CD4-positive, alpha-beta T cell (primary cell): ENCODE measurements around the gene C4BPA. TPM values are rescaled to one million over a fixed set of nuclear protein-coding genes. Genes with fewer than 3 reads are reported as not detected.

Experiments used
- ATAC-seq: fragments of 200-7000 bp; cut with Tn5 transposase; one replicate; pipeline ENCODE4 v1.10.0; 2022; ENCODE audit warnings: mild to moderate bottlenecking; ENCODE audit not compliant: poor library complexity
- CTCF ChIA-PET: fragments of 350-600 bp; sonication (Branson Sonifier 250); formaldehyde crosslinking; loops from one replicate; lab custom pipeline; 2021; ENCODE audit warnings: antibody characterized with exemption, inconsistent platforms; lab: Charles Lee
- POLR2A ChIA-PET: fragments of 350-600 bp; sonication (Branson Sonifier 250); formaldehyde crosslinking; loops from one replicate; lab custom pipeline; 2021; ENCODE audit warnings: antibody characterized with exemption, inconsistent platforms; lab: Charles Lee
- DNase-seq, 14 experiments: peaks; one replicate each; pipeline ENCODE4 v3.0.0-alpha.2; 2013 to 2020; ENCODE audit warnings: mixed read lengths in 2 of 14
- H3K27ac ChIP-seq, 2 donors: one replicate each; pipeline versions ENCODE4 v1.5.1 to v1.7.0; 2013; ENCODE audit warnings: low read length in 2 of 2, low read depth in 1 of 2, mild to moderate bottlenecking in 1 of 2
- H3K27me3 ChIP-seq, 2 experiments: 1 replicate in 1 of 2; 2 replicates in 1 of 2; pipeline versions ENCODE4 v1.6.1 to v1.7.0; 2013; ENCODE audit warnings: low read length in 2 of 2, control low read depth in 1 of 2, mild to moderate bottlenecking in 1 of 2, moderate library complexity in 1 of 2; ENCODE audit not compliant: insufficient read depth in 2 of 2, control insufficient read depth in 1 of 2
- H3K36me3 ChIP-seq: one replicate; pipeline ENCODE4 v1.6.1; 2013; ENCODE audit warnings: low read length, control low read depth; ENCODE audit not compliant: insufficient read depth
- H3K4me1 ChIP-seq: one replicate; pipeline ENCODE4 v1.6.1; 2013; ENCODE audit warnings: low read length, control low read depth; ENCODE audit not compliant: insufficient read depth
- H3K4me3 ChIP-seq: one replicate; pipeline ENCODE4 v1.5.1; 2013; ENCODE audit warnings: mild to moderate bottlenecking, low read length, moderate library complexity
- H3K9me3 ChIP-seq, 2 experiments: 1 replicate in 1 of 2; 2 replicates in 1 of 2; pipeline versions ENCODE4 v1.6.1 to v1.7.0; 2013; ENCODE audit warnings: low read length in 2 of 2, mild to moderate bottlenecking in 2 of 2, control low read depth in 1 of 2, moderate library complexity in 1 of 2; ENCODE audit not compliant: control insufficient read depth in 1 of 2, insufficient read depth in 1 of 2
- H3K27ac Mint-ChIP-seq: one replicate; pipeline ENCODE4 v1.8.0; 2020; ENCODE audit warnings: mixed read lengths
- H3K27me3 Mint-ChIP-seq: one replicate; pipeline ENCODE4 v1.8.0; 2021; ENCODE audit warnings: mixed read lengths
- H3K36me3 Mint-ChIP-seq: one replicate; pipeline ENCODE4 v1.8.0; 2021; ENCODE audit warnings: low read depth, mixed read lengths
- H3K4me1 Mint-ChIP-seq: one replicate; pipeline ENCODE4 v1.8.0; 2021; ENCODE audit warnings: low read depth, mixed read lengths
- H3K4me3 Mint-ChIP-seq: one replicate; pipeline ENCODE4 v1.8.0; 2020; ENCODE audit warnings: mild to moderate bottlenecking, mixed read lengths
- H3K9me3 Mint-ChIP-seq: one replicate; pipeline ENCODE4 v1.8.0; 2020; ENCODE audit warnings: mixed read lengths
- CTCF ChIP-seq: fragments of 200-600 bp; IDR thresholded peaks from one replicate; pipeline ENCODE4 v1.8.0; 2022; ENCODE audit warnings: antibody characterized with exemption, mild to moderate bottlenecking
- intact Hi-C, 2 experiments: fragments of 100-400 bp; cut with DNase I in 1 of 2; cut with micrococcal nuclease in 1 of 2; formaldehyde crosslinking; loops; one replicate each; pipeline versions ENCODE4 v1.15.1 to v1.9.0; 2023 to 2025; cut with DNase I, micrococcal nuclease
- total RNA-seq, 174 experiments: library from RNA in 2 of 174; stranded (reverse) in 2 of 174; gene quantifications; one replicate each; pipeline ENCODE4 v1.2.3 and lab custom pipeline; 2021 to 2026

The C4BPA gene
- total RNA-seq, 2 experiments from 2014 or later: not detected

DNA sequence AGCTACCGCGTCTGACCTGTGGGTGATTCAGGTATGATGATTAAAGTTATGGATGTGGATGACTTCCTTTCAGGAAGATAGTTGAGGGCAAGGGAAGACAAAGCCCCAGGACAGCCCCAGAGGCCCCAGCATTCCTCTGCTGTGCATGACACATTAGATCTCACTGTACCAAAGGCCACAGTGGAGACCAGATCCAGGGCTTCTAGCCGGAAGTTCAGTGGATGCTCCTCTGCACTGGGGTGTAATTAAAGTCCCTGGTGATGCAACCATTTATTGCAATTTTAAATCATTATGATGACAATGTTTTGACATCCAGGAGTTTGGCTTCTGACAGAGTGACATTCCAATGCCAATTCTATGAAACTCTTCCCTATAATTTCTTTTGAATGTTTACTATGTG, 5.0 kb downstream of the C4BPA start:
- no peak for TF ChIP-seq CTCF
- no peaks in the 10 kb centered on the region for H3K9me3 ChIP-seq

DNA sequence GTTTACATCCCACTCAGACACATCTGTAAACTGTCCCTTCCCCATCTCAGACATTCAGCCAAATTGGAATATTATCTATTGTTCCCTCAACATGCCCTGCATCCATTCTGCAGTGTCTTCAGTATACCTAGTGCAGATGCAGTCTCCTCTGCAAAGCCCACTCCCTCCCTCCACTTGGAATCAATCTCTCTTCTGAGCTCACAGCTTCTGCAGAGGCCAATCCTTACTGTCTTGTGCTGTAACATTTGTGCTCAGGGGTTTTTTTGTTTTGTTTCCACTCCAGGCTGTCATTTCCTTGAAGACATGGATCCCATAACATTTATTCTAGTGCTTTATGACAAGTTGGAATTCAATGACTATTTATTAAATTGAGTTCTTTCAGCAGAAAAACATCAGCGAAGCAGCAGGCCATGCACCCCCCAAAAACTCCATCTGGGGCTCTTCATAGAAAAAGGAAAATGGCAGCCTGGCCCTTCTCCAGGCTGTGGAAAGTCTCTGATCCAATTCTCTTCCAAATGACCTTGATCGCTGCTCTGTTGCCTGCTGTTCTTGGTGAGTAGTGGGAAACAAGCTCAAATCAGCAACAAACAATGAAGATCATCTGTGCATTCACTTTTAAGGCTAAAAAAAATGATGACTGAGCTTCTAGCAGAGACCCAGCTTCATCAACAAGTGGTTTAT, 8.7 kb downstream of the C4BPA start:
- ATAC-seq (no peak), DNase-seq (no peak)
- H3K9me3 ChIP-seq: no peaks in the 10 kb centered on the region
- Mint-ChIP-seq H3K36me3 (no peaks in the 10 kb centered on the region), H3K4me3 (no peak overlapping the region), H3K27ac (no peak overlapping the region), H3K27me3 (peaks cover 12% of the 10 kb centered on the region), H3K9me3 (no peaks in the 10 kb centered on the region), H3K4me1 (no peaks in the 10 kb centered on the region)
- no peak for TF ChIP-seq CTCF
- CTCF ChIA-PET: no interaction called here
- H3K36me3 ChIP-seq: no peaks in the 10 kb centered on the region
- H3K4me1 ChIP-seq: no peaks in the 10 kb centered on the region
- POLR2A ChIA-PET: no interaction called here
- intact Hi-C loops: no loop called here
- H3K27me3 ChIP-seq: peaks cover 0 to 3% of the 10 kb centered on the region in 2 experiments
- H3K4me3 ChIP-seq: no peak overlapping the region
- no peak overlapping the region for H3K27ac ChIP-seq

More for the DNA sequence above, 5.0 kb downstream of the C4BPA start:
- H3K36me3 ChIP-seq: no peaks in the 10 kb centered on the region
- Mint-ChIP-seq H3K9me3 (no peaks in the 10 kb centered on the region), H3K36me3 (no peaks in the 10 kb centered on the region), H3K4me1 (no peaks in the 10 kb centered on the region), H3K27ac (no peak overlapping the region), H3K27me3 (peaks cover 16% of the 10 kb centered on the region), H3K4me3 (no peak overlapping the region)
- no peak overlapping the region for H3K27ac ChIP-seq
- no peak for ATAC-seq
- ChIA-PET CTCF (no interaction called here), POLR2A (no interaction called here)
- H3K4me3 ChIP-seq: no peak overlapping the region
- H3K27me3 ChIP-seq: peaks cover 0 to 3% of the 10 kb centered on the region in 2 experiments
- H3K4me1 ChIP-seq: no peaks in the 10 kb centered on the region
- intact Hi-C loops: no loop called here
- no peak for DNase-seq

- TF ChIP-seq CTCF: no peak
- no peaks in the 10 kb centered on the region for H3K4me1 Mint-ChIP-seq
- Histone ChIP-seq H3K9me3 (no peaks in the 10 kb centered on the region), H3K27ac (no peak overlapping the region), H3K4me3 (no peak overlapping the region), H3K4me1 (no peaks in the 10 kb centered on the region), H3K36me3 (no peaks in the 10 kb centered on the region), H3K27me3 (peaks cover 0 to 3% of the 10 kb centered on the region in 2 experiments)
- POLR2A ChIA-PET: no interaction called here
- CTCF ChIA-PET: interaction anchor here (1.1 kb wide), 1 partner anchor 31 kb away, joined by 3 read pairs; no protein-coding TSS in a partner anchor
- ATAC-seq: no peak
- no peak overlapping the region for H3K4me3 Mint-ChIP-seq
- no peak for DNase-seq
- no peaks in the 10 kb centered on the region for H3K9me3 Mint-ChIP-seq
- peaks cover 11% of the 10 kb centered on the region for H3K27me3 Mint-ChIP-seq
- intact Hi-C loops: no loop called here
- no peak overlapping the region for H3K27ac Mint-ChIP-seq
- H3K36me3 Mint-ChIP-seq: no peaks in the 10 kb centered on the region
Observed at GRCh38 chr1:207115269-207115668, 11.2 kb downstream of the C4BPA start.
